OCI-LY1 (cell line): ENCODE results near the gene LANCL2.

Experiments used
- H2AFZ ChIP-seq: fragments of 200-600 bp; sonication (generic), shearing (Covaris generic); 2 replicates; pipeline ENCODE4 v1.6.0; 2014; ENCODE audit warnings: antibody characterized with exemption, mild to moderate bottlenecking, low read length
- H3F3A ChIP-seq: fragments of 200-600 bp; sonication (generic), shearing (Covaris generic); 2 replicates; pipeline ENCODE4 v1.6.0; 2014; ENCODE audit warnings: mild to moderate bottlenecking, antibody characterized with exemption, low read length, moderate library complexity; ENCODE audit not compliant: insufficient read depth
- H3K27ac ChIP-seq: fragments of 200-600 bp; sonication (generic); 2 replicates; pipeline ENCODE4 v1.5.1; 2014; ENCODE audit warnings: low read length, mixed run types, mild to moderate bottlenecking, low read depth; ENCODE audit not compliant: poor library complexity, severe bottlenecking
- H3K27me3 ChIP-seq: fragments of 200-600 bp; sonication (generic); 2 replicates; pipeline ENCODE4 v1.6.0; 2014; ENCODE audit warnings: antibody characterized with exemption, mild to moderate bottlenecking, low read length, moderate library complexity; ENCODE audit not compliant: insufficient read depth
- H3K36me3 ChIP-seq: fragments of 200-600 bp; sonication (generic); 2 replicates; pipeline ENCODE4 v1.6.1; 2014; ENCODE audit warnings: mild to moderate bottlenecking, antibody characterized with exemption, low read length, moderate library complexity, mixed read lengths; ENCODE audit not compliant: insufficient read depth
- H3K4me1 ChIP-seq: fragments of 200-600 bp; sonication (generic); 2 replicates; pipeline ENCODE4 v1.5.1; 2014; ENCODE audit warnings: mild to moderate bottlenecking, low read length, moderate library complexity; ENCODE audit not compliant: insufficient read depth, severe bottlenecking
- H3K4me2 ChIP-seq: fragments of 200-600 bp; sonication (generic), shearing (Covaris generic); 2 replicates; pipeline ENCODE4 v1.6.1; 2014; ENCODE audit warnings: low read length
- H3K4me3 ChIP-seq: fragments of 200-600 bp; sonication (generic); 2 replicates; pipeline ENCODE4 v1.5.1; 2014; ENCODE audit warnings: low read length, low read depth, mild to moderate bottlenecking, mixed read lengths; ENCODE audit not compliant: poor library complexity, severe bottlenecking
- H3K79me2 ChIP-seq: fragments of 200-600 bp; shearing (Covaris generic); 2 replicates; pipeline ENCODE4 v1.6.1; 2016; ENCODE audit warnings: mixed run types, low read length, mixed read lengths; ENCODE audit not compliant: insufficient read depth
- H3K9ac ChIP-seq: fragments of 200-600 bp; sonication (generic), shearing (Covaris generic); 2 replicates; pipeline ENCODE4 v1.6.1; 2014; ENCODE audit warnings: mild to moderate bottlenecking, low read length, mixed read lengths
- H3K9me2 ChIP-seq: fragments of 200-600 bp; sonication (generic), shearing (Covaris generic); 2 replicates; pipeline ENCODE4 v1.6.1; 2014; ENCODE audit warnings: low read depth, mild to moderate bottlenecking, low read length, mixed read lengths
- H3K9me3 ChIP-seq: fragments of 200-600 bp; shearing (Covaris generic); 2 replicates; pipeline ENCODE4 v1.6.1; 2014; ENCODE audit warnings: low read length, mixed read lengths
- H4K20me1 ChIP-seq: fragments of 200-600 bp; sonication (generic), shearing (Covaris generic); 2 replicates; pipeline ENCODE4 v1.6.0; 2016; ENCODE audit warnings: mild to moderate bottlenecking, low read length; ENCODE audit not compliant: insufficient read depth
- CTCF ChIP-seq: fragments of 200-600 bp; sonication (generic), shearing (Covaris generic); IDR thresholded peaks from 2 replicates; pipeline ENCODE4 v1.5.1; 2017; ENCODE audit warnings: mild to moderate bottlenecking, antibody characterized with exemption, low read length, moderate library complexity, mixed read lengths
- EZH2 ChIP-seq: fragments of 200-600 bp; sonication (generic), shearing (Covaris generic); IDR thresholded peaks from 2 replicates; pipeline ENCODE4 v1.8.0; 2017; ENCODE audit warnings: borderline replicate concordance, mixed run types, mild to moderate bottlenecking, antibody characterized with exemption, low read length, moderate library complexity, mixed read lengths

The LANCL2 gene

GRCh38 chr7:55457801-55458200 lies 92.7 kb downstream of the LANCL2 start:
- no peak for TF ChIP-seq CTCF
- TF ChIP-seq EZH2, result no peak
- H3K4me2 ChIP-seq, result no peak overlapping the region
- H3K79me2 ChIP-seq, result no peaks in the 10 kb centered on the region
- H3K9me3 ChIP-seq, result peaks cover 21% of the 10 kb centered on the region
- no peaks in the 10 kb centered on the region for H4K20me1 ChIP-seq
- H3K36me3 ChIP-seq, result no peaks in the 10 kb centered on the region; the same call in none of the 2 replicates
- no peaks in the 10 kb centered on the region for H3F3A ChIP-seq
- no peak overlapping the region for H2AFZ ChIP-seq
- H3K9ac ChIP-seq, result no peak overlapping the region
- H3K27me3 ChIP-seq, result no peaks in the 10 kb centered on the region
- no peak overlapping the region for H3K4me3 ChIP-seq
- no peaks in the 10 kb centered on the region for H3K4me1 ChIP-seq
- no peak overlapping the region for H3K27ac ChIP-seq
- no peaks in the 10 kb centered on the region for H3K9me2 ChIP-seq

- Histone ChIP-seq H4K20me1 (no peaks in the 10 kb centered on the region), H3K27ac (no peak overlapping the region), H3K27me3 (no peaks in the 10 kb centered on the region), H3K9me2 (no peaks in the 10 kb centered on the region), H3K9me3 (peaks cover 25% of the 10 kb centered on the region), H3K79me2 (no peaks in the 10 kb centered on the region), H3F3A (no peaks in the 10 kb centered on the region), H3K4me3 (no peak overlapping the region), H3K4me1 (no peaks in the 10 kb centered on the region), H3K4me2 (no peak overlapping the region), H3K9ac (no peak overlapping the region), H3K36me3 (peaks cover 3% of the 10 kb centered on the region), H2AFZ (no peak overlapping the region)
- TF ChIP-seq EZH2 (no peak), CTCF (no peak)
These were observed 93.2 kb downstream of the LANCL2 start for GRCh38 chr7:55458351-55458750.

- Histone ChIP-seq H3K79me2 (no peaks in the 10 kb centered on the region), H3K9me3 (peaks cover 27% of the 10 kb centered on the region), H3K4me2 (no peak overlapping the region), H3K27ac (no peak overlapping the region), H2AFZ (no peak overlapping the region), H4K20me1 (no peaks in the 10 kb centered on the region), H3K4me1 (no peaks in the 10 kb centered on the region), H3K36me3 (peaks cover 57% of the 10 kb centered on the region), H3F3A (no peaks in the 10 kb centered on the region), H3K27me3 (no peaks in the 10 kb centered on the region), H3K9ac (no peak overlapping the region), H3K9me2 (no peaks in the 10 kb centered on the region), H3K4me3 (no peak overlapping the region)
- no peak for TF ChIP-seq EZH2
- TF ChIP-seq CTCF, result no peak
These were observed 98.6 kb downstream of the LANCL2 start for GRCh38 chr7:55463686-55464262.
